ENCODE measurements around the gene CYSRT1.
A peak's percentile ranks its signal among the peaks of the same experiment; 100 is the strongest.

Gene CYSRT1

DNA sequence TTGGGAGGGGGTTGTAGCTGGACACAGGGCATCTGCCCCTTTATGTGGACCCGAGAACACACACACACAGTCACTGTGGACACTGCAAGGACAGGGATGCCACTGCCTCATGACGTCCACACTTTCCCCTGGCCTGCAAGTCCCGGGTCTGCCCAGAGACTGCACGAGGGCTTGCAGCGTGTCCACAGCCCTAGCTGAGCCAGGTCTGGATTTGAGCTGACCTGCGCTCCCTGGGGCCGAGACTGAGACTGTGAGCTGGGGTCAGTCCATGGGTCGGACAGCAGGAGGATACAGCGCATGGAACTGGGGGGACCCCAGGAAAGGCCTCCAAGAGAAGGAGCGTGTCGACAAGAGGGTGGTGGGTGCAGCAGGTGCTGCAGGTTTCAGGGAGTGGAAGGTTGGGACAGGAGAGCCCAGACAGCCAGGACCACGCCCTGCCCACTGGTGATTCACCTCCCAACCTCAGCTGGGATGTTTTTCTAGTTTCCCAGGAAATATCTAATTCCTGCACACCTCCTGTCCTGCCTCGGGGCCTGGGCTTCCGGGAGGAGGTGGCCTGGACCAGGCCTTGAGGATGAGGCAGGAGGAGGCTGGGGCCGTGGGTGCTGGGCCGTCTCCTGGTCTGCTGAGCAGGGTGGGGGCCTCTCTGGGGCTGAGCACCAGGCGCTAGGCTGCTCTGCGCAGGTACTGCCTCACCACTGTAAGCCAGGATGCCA lies 1.5 kb downstream of the CYSRT1 start:
- WGBS (ENCODE audit: insufficient coverage), result 79% methylated on average over 17 of the region's 18 CpGs

DNA sequence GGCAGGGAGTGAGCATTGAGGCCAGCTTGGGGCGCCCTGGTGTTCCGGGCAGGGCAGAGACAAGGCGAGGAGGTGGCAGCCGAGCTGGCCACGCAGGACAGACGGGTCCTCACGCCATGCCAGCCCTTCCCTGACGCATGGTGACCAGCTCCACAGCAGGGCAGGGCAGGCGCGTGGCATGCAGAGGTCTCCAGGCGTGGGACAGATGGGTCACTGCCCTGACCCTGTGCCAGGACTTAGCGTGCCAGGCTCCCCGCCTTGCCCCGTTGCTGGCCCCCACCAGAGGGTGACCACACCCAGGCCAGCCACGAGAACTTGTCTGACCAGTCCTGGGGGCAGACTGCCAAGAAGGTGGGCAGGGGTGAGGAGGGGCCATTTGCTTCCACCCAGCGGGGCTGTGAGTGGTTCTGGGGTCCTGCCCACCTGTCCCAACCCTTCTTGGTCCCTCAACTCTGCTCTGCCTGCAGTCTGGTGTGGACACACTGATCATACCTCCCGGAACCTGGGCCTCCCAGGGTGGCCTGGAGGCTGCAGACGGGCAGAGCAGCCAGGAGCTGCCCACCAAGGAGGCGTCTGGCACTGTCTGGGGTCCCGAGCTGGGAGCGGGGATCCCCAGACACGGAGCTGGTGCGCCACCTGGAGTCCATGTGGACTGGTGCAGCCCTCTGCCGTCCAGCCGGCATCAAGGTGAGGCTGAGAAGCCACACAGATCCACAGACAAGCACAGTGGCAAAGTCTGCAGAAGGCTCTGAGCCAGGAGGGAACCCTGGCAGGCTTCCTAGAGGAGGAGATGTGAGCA lies 2.3 kb downstream of the CYSRT1 start, which contains the start of gene RNF224:
TSS of gene RNF224 (plus strand) at position 449 of the 799 bp plus-strand sequence. CDS start 834 bp downstream, outside the sequence.
- POLR2A ChIA-PET, result interaction anchor here (0.6 to 1.0 kb wide), 2 partner anchors 9 to 12 kb away, joined by 3 to 5 read pairs; no protein-coding TSS in a partner anchor

More for the DNA sequence above, 1.5 kb downstream of the CYSRT1 start:
- H3K27ac ChIP-seq (ENCODE audit: insufficient read depth in 1 of 2, low read depth in 1 of 2, low read length in 2 of 2, poor library complexity in 1 of 2, severe bottlenecking in 2 of 2), result no peak overlapping the region
- H3K4me1 ChIP-seq (ENCODE audit: control extremely low read depth in 1 of 4, control insufficient read depth in 4 of 4, insufficient read depth in 4 of 4, low read length in 3 of 4), result peaks cover 2 to 30% (median 25%) of the 10 kb centered on the region in 4 experiments
- no peak for DNase-seq
- H3K36me3 ChIP-seq (ENCODE audit: control insufficient read depth in 4 of 4, insufficient read depth in 4 of 4, low read length in 3 of 4), result no peaks in the 10 kb centered on the region
- H3K27me3 ChIP-seq (replicated peaks in 2 of 5; ENCODE audit: control insufficient read depth in 4 of 5, insufficient read depth in 5 of 5, low read length in 4 of 5), result peaks cover 0 to 35% (median 0%) of the 10 kb centered on the region in 5 experiments
- no peak overlapping the region for H3K4me3 ChIP-seq (ENCODE audit: control insufficient read depth in 1 of 7, extremely low read depth in 1 of 7, insufficient read depth in 4 of 7, low read depth in 2 of 7, low read length in 6 of 7)
- H3K9me3 ChIP-seq (ENCODE audit: control extremely low read depth in 1 of 5, control insufficient read depth in 4 of 5, insufficient read depth in 2 of 5, low read depth in 1 of 5, low read length in 4 of 5), result no peaks in the 10 kb centered on the region
- POLR2A ChIA-PET, result no interaction called here
- CTCF ChIA-PET, result interaction anchor here (0.8 to 6.3 kb wide), 15 partner anchors 10 to 174 kb away, joined by 3 to 46 read pairs (median 5); partner anchors contain the start of genes ANAPC2, NDOR1, SSNA1 and TMEM203

DNA sequence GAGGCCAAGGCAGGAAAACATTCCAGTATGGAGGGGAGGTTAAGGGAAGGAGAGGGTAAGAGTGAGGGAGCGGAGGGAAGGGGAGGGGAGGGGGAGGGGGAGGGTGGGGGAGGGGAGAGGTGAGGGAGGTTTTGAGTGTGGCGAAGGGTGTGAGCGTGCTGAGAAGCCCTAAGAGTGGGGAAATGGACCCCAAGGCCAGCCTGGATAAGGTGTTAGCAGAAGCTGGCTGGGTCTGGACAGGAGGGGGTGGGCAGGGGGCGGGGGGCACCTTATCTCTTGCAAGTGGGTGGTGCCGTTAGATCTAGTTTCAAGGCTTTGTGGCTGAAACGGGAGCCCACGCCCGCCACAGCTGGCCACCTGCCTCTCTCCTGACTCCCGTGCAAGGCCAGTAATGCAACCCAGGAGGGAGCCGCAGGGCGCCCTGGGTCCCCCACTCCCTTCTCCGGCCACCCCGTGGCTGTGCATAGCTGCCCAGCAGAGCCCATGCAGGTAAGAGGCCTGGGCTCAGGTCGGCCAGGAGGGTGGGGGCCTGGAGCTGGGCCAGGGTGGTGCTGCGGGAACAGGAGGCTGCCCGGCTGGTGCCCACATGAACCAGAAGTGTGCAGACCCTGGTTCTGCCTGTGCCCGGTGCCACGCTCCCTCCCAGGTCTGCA lies 3.0 kb downstream of the CYSRT1 start:
- H3K4me3 ChIP-seq (ENCODE audit: control insufficient read depth in 1 of 7, extremely low read depth in 1 of 7, insufficient read depth in 4 of 7, low read depth in 2 of 7, low read length in 6 of 7), result no peak overlapping the region

More for the DNA sequence above, 2.3 kb downstream of the CYSRT1 start, which contains the start of gene RNF224:
- CTCF ChIA-PET, result interaction anchor here (0.7 to 6.3 kb wide), 26 partner anchors 9 to 174 kb away, joined by 3 to 46 read pairs (median 4); partner anchors contain the start of genes ANAPC2, NDOR1, SSNA1 and TMEM203
- 38% methylated on average over 21 of the region's 25 CpGs for WGBS (ENCODE audit: insufficient coverage)
- Histone ChIP-seq H3K36me3 (ENCODE audit: control insufficient read depth in 4 of 4, insufficient read depth in 4 of 4, low read length in 3 of 4) (no peaks in the 10 kb centered on the region), H3K9me3 (ENCODE audit: control extremely low read depth in 1 of 5, control insufficient read depth in 4 of 5, insufficient read depth in 2 of 5, low read depth in 1 of 5, low read length in 4 of 5) (no peaks in the 10 kb centered on the region), H3K4me1 (ENCODE audit: control extremely low read depth in 1 of 4, control insufficient read depth in 4 of 4, insufficient read depth in 4 of 4, low read length in 3 of 4) (peaks cover 2 to 25% (median 22%) of the 10 kb centered on the region in 4 experiments), H3K4me3 (ENCODE audit: control insufficient read depth in 1 of 7, extremely low read depth in 1 of 7, insufficient read depth in 4 of 7, low read depth in 2 of 7, low read length in 6 of 7) (no peak within 1 kb of the TSS), H3K27me3 (replicated peaks in 2 of 5; ENCODE audit: control insufficient read depth in 4 of 5, insufficient read depth in 5 of 5, low read length in 4 of 5) (peaks cover 0 to 35% (median 0%) of the 10 kb centered on the region in 5 experiments), H3K27ac (ENCODE audit: insufficient read depth in 1 of 2, low read depth in 1 of 2, low read length in 2 of 2, poor library complexity in 1 of 2, severe bottlenecking in 2 of 2) (no peak within 1 kb of the TSS)
- peak; percentile 77 to 88 (median 83) for DNase-seq

DNA sequence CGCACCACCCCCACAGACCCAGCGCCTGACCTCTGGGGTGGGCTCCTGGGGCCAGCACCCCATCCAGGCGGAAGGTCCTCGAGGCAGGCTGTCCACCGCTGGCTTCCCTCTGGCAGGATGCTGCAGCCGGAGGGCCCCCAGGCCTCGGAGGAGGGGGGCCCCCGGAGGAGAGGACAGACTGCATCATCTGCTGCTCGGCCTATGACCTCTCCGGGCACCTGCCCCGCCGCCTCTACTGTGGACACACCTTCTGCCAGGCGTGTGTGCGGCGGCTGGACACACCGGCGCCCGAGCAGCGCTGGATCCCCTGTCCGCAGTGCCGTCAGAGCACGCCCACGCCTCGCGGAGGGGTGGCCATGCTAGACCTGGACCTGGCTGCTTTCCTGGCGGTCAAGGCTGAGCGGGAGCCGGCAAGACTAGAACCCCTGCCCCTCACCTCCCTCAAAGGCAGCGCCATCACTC lies 3.6 kb downstream of the CYSRT1 start:
- no peaks in the 10 kb centered on the region for H3K9me3 ChIP-seq (ENCODE audit: control extremely low read depth in 1 of 5, control insufficient read depth in 4 of 5, insufficient read depth in 2 of 5, low read depth in 1 of 5, low read length in 4 of 5)
- peaks cover 2 to 16% (median 13%) of the 10 kb centered on the region in 4 experiments for H3K4me1 ChIP-seq (ENCODE audit: control extremely low read depth in 1 of 4, control insufficient read depth in 4 of 4, insufficient read depth in 4 of 4, low read length in 3 of 4)
- no peak for DNase-seq
- peaks cover 0 to 35% (median 0%) of the 10 kb centered on the region in 5 experiments for H3K27me3 ChIP-seq (replicated peaks in 2 of 5; ENCODE audit: control insufficient read depth in 4 of 5, insufficient read depth in 5 of 5, low read length in 4 of 5)
- WGBS (ENCODE audit: insufficient coverage), result 82% methylated on average over 24 of the region's 29 CpGs
- H3K4me3 ChIP-seq (ENCODE audit: control insufficient read depth in 1 of 7, extremely low read depth in 1 of 7, insufficient read depth in 4 of 7, low read depth in 2 of 7, low read length in 6 of 7), result no peak overlapping the region
- no peak overlapping the region for H3K27ac ChIP-seq (ENCODE audit: insufficient read depth in 1 of 2, low read depth in 1 of 2, low read length in 2 of 2, poor library complexity in 1 of 2, severe bottlenecking in 2 of 2)
- ChIA-PET POLR2A (no interaction called here), CTCF (interaction anchor here (1.2 to 6.3 kb wide), 7 partner anchors 24 to 110 kb away, joined by 3 to 46 read pairs (median 9); partner anchors contain the start of genes ANAPC2, NDOR1, SSNA1 and TMEM203)
- H3K36me3 ChIP-seq (ENCODE audit: control insufficient read depth in 4 of 4, insufficient read depth in 4 of 4, low read length in 3 of 4), result no peaks in the 10 kb centered on the region

More for the DNA sequence above, 3.0 kb downstream of the CYSRT1 start:
- Histone ChIP-seq H3K27ac (ENCODE audit: insufficient read depth in 1 of 2, low read depth in 1 of 2, low read length in 2 of 2, poor library complexity in 1 of 2, severe bottlenecking in 2 of 2) (no peak overlapping the region), H3K36me3 (ENCODE audit: control insufficient read depth in 4 of 4, insufficient read depth in 4 of 4, low read length in 3 of 4) (no peaks in the 10 kb centered on the region), H3K4me1 (ENCODE audit: control extremely low read depth in 1 of 4, control insufficient read depth in 4 of 4, insufficient read depth in 4 of 4, low read length in 3 of 4) (peaks cover 2 to 18% (median 15%) of the 10 kb centered on the region in 4 experiments), H3K27me3 (replicated peaks in 2 of 5; ENCODE audit: control insufficient read depth in 4 of 5, insufficient read depth in 5 of 5, low read length in 4 of 5) (peaks cover 0 to 35% (median 0%) of the 10 kb centered on the region in 5 experiments), H3K9me3 (ENCODE audit: control extremely low read depth in 1 of 5, control insufficient read depth in 4 of 5, insufficient read depth in 2 of 5, low read depth in 1 of 5, low read length in 4 of 5) (no peaks in the 10 kb centered on the region)
- ChIA-PET POLR2A (interaction anchor here (1.0 kb wide), 1 partner anchor 8 kb away, joined by 5 read pairs; no protein-coding TSS in a partner anchor), CTCF (interaction anchor here (0.7 to 6.3 kb wide), 18 partner anchors 9 to 159 kb away, joined by 3 to 46 read pairs (median 4); partner anchors contain the start of genes ANAPC2, NDOR1, SSNA1 and TMEM203)
- DNase-seq, result no peak
- 47% methylated on average over 10 of the region's 18 CpGs for WGBS (ENCODE audit: insufficient coverage)

DNA sequence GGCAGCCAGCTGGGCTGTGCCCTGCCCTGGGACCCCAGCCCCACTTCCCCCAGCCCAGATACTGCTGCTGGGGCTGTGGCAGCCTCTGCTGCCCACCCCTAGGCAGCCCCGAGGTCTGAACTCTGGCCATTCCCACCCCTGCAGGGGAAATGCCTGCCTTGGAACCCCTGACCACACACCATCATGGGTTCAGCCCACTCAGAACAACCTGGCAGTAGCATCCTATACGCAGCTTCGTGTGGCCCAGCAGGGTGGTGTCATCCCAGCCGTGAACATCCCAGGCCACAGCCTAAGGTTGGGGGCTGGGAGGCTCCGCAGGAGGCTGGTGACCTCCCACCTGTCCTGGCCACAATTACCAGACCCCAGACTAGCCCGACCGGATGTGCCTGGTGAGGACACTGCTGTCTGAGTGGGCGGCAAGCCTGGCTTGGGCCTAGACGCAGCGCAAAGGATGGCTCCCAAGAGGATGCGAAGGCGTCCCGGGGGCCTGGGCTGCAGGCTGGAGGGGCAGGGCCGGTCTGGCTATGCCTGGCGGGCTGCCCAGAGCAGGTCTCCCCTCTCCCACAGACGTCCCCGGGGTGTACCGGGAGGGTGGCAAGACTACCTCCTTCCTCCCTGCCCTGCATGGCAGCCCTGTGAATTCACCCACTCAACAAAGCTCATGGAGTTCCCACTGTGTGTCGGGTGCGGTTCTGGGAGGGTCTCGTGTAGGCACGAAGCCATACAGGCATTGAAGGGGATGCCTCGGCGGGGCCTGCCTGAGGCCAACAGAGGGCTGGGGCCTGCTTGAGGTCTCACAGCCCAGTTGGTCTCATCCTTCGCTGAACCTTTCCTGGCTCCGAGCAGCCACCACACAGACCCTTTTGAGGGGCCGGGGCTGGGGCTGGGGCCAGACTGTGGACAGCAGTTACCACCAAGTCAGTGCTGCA lies 4.3 kb downstream of the CYSRT1 start:
- CTCF ChIA-PET, result interaction anchor here (0.5 to 1.9 kb wide), 4 partner anchors 21 to 111 kb away, joined by 3 to 9 read pairs (median 3); partner anchors contain the start of genes ANAPC2 and SSNA1
- no peak overlapping the region for H3K27ac ChIP-seq (ENCODE audit: insufficient read depth in 1 of 2, low read depth in 1 of 2, low read length in 2 of 2, poor library complexity in 1 of 2, severe bottlenecking in 2 of 2)

More for the DNA sequence above, 4.3 kb downstream of the CYSRT1 start:
- Histone ChIP-seq H3K4me3 (ENCODE audit: control insufficient read depth in 1 of 7, extremely low read depth in 1 of 7, insufficient read depth in 4 of 7, low read depth in 2 of 7, low read length in 6 of 7) (no peak overlapping the region), H3K9me3 (ENCODE audit: control extremely low read depth in 1 of 5, control insufficient read depth in 4 of 5, insufficient read depth in 2 of 5, low read depth in 1 of 5, low read length in 4 of 5) (no peaks in the 10 kb centered on the region), H3K36me3 (ENCODE audit: control insufficient read depth in 4 of 4, insufficient read depth in 4 of 4, low read length in 3 of 4) (no peaks in the 10 kb centered on the region), H3K27me3 (replicated peaks in 2 of 5; ENCODE audit: control insufficient read depth in 4 of 5, insufficient read depth in 5 of 5, low read length in 4 of 5) (peaks cover 0 to 38% (median 0%) of the 10 kb centered on the region in 5 experiments), H3K4me1 (ENCODE audit: control extremely low read depth in 1 of 4, control insufficient read depth in 4 of 4, insufficient read depth in 4 of 4, low read length in 3 of 4) (peaks cover 0 to 11% (median 8%) of the 10 kb centered on the region in 4 experiments)
- POLR2A ChIA-PET, result interaction anchor here (0.6 to 0.9 kb wide), 3 partner anchors 67 to 117 kb away, joined by 3 to 4 read pairs (median 3); no protein-coding TSS in a partner anchor
- 74% methylated on average over 22 of the region's 27 CpGs for WGBS (ENCODE audit: insufficient coverage)
- DNase-seq, result no peak

Data from common myeloid progenitor, CD34-positive (primary cell).